PFSK-1 (cell line): ENCODE data around the gene XPNPEP1.

Source experiments
- FOXP2 ChIP-seq: optimal IDR thresholded peaks from 2 replicates; pipeline ENCODE3; 2011; ENCODE audit warnings: borderline replicate concordance, control low read depth, inconsistent platforms; ENCODE audit not compliant: insufficient read depth; ENCODE audit errors: extremely low read length, extremely low read depth
- POLR2AphosphoS5 ChIP-seq: IDR thresholded peaks from 2 replicates; pipeline ENCODE4 v1.6.1; 2012; ENCODE audit warnings: low read depth, mild to moderate bottlenecking, control low read depth, low read length, moderate library complexity
- TAF1 ChIP-seq: IDR thresholded peaks from 2 replicates; pipeline ENCODE4 v1.6.1; 2012; ENCODE audit warnings: low read length, control low read depth, borderline replicate concordance; ENCODE audit not compliant: insufficient read depth
- TF ChIP-seq, protein P1 (sequence below), 2 experiments: IDR thresholded peaks; 2 replicates each; pipeline versions ENCODE4 v1.6.1 to v1.8.0; 2011 to 2012; ENCODE audit warnings: low read depth in 2 of 2, low read length in 2 of 2, control low read depth in 1 of 2, inconsistent platforms in 1 of 2, mild to moderate bottlenecking in 1 of 2, moderate library complexity in 1 of 2; ENCODE audit not compliant: insufficient read depth in 1 of 2

DNA sequence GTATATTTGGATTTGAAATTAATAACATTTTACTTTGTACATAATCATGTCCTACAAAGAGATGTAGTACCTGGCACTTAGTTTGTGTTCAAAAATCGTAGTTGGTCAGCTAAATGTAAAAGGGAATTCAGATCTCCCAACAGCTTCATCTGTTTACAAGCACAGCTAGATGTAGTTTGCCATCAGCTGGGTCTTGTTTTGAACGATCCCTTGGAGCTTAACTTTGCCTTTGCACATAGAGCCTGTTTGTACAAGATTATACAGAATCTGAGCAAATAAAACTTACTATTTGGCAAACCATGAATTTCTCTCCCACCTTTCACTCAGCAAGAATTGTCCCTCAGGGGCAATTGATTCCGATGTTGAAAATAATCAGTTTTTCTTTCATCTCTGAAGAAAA lies 48.3 kb upstream of the XPNPEP1 start:
- no peak for TF ChIP-seq POLR2AphosphoS5
- TF ChIP-seq, protein P1, sequence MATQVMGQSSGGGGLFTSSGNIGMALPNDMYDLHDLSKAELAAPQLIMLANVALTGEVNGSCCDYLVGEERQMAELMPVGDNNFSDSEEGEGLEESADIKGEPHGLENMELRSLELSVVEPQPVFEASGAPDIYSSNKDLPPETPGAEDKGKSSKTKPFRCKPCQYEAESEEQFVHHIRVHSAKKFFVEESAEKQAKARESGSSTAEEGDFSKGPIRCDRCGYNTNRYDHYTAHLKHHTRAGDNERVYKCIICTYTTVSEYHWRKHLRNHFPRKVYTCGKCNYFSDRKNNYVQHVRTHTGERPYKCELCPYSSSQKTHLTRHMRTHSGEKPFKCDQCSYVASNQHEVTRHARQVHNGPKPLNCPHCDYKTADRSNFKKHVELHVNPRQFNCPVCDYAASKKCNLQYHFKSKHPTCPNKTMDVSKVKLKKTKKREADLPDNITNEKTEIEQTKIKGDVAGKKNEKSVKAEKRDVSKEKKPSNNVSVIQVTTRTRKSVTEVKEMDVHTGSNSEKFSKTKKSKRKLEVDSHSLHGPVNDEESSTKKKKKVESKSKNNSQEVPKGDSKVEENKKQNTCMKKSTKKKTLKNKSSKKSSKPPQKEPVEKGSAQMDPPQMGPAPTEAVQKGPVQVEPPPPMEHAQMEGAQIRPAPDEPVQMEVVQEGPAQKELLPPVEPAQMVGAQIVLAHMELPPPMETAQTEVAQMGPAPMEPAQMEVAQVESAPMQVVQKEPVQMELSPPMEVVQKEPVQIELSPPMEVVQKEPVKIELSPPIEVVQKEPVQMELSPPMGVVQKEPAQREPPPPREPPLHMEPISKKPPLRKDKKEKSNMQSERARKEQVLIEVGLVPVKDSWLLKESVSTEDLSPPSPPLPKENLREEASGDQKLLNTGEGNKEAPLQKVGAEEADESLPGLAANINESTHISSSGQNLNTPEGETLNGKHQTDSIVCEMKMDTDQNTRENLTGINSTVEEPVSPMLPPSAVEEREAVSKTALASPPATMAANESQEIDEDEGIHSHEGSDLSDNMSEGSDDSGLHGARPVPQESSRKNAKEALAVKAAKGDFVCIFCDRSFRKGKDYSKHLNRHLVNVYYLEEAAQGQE (IDR thresholded peaks at IDR 0.05; ENCODE audit: insufficient read depth in 1 of 2, low read depth in 2 of 2, low read length in 2 of 2), result no peak
- no peak for TF ChIP-seq TAF1
- no peak for TF ChIP-seq FOXP2
